GM12873 (cell line): ENCODE data around the gene CLIP2.
A peak's percentile ranks its signal among the peaks of the same experiment; 100 is the strongest.

Source experiments
- TF ChIP-seq, protein P1 (sequence below): IDR thresholded peaks from 2 replicates; pipeline ENCODE4 v1.5.1; 2012; ENCODE audit warnings: low read depth, mild to moderate bottlenecking, moderate library complexity, low read length, control low read depth; ENCODE audit not compliant: insufficient read depth; ENCODE audit errors: missing control alignments

Gene CLIP2

DNA sequence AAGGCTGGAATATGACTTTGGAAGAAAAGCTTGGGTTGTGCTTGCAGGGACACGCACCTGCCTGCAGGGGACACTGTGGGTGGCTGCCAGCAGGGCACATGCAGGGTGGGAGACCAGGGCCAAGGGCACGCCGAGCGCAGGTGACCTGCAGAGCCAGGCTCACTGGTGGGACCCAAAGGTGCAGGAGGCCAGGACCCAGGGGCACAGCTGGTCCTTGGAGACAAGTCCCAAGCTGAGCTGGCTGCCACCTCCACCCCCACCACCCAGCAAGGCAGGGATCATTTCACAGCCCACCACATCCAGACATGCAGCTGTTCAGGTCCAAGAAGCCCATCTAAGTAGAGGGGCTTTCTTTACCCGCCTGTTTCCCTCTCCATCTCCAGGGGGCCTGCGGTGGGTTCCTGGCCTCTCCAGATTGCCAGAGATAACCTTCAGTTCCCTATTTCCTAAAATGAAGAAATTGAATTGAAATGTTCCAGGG, 13.8 kb upstream of the CLIP2 start:
- TF ChIP-seq, protein P1, sequence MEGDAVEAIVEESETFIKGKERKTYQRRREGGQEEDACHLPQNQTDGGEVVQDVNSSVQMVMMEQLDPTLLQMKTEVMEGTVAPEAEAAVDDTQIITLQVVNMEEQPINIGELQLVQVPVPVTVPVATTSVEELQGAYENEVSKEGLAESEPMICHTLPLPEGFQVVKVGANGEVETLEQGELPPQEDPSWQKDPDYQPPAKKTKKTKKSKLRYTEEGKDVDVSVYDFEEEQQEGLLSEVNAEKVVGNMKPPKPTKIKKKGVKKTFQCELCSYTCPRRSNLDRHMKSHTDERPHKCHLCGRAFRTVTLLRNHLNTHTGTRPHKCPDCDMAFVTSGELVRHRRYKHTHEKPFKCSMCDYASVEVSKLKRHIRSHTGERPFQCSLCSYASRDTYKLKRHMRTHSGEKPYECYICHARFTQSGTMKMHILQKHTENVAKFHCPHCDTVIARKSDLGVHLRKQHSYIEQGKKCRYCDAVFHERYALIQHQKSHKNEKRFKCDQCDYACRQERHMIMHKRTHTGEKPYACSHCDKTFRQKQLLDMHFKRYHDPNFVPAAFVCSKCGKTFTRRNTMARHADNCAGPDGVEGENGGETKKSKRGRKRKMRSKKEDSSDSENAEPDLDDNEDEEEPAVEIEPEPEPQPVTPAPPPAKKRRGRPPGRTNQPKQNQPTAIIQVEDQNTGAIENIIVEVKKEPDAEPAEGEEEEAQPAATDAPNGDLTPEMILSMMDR, result peak; percentile 84

DNA sequence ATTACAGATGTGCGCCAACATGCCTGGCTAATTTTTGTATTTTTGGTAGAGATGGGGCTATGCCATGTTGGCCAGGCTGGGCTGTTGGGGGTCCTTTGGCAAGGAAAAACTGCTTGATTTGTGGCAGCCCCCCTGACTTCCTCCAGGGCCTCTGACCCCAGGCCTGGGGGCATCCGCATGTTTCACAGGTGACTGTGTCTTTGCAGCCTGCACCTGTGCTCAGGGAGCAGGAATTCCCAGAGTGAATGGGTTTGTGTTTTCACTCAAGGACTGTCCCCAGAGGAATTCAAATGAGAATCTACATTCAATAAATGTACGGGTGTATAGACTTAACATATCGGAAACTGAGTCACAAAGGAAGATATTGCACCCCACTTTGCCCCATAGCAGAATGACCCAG, 11.6 kb upstream of the CLIP2 start:
- TF ChIP-seq, protein P1, result no peak

DNA sequence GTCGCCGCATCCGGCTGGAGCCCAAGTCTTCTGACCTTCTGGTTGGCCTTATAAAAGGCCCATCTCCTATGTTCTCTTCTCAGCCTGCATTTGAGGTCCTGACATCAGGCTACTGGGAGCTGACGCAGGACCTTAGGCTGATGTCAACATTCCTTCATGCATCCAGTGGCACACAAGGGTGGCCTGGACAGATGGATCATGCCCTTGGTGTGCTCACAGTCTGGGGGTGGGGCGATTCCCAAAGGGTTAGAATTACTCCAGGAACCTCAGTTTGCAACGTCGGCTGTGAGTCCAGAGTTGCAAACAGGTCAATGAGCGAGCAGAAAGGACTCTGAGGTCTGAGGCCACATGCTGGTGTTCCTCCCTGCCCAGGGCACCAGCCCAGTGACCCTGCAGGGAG, 8.2 kb upstream of the CLIP2 start:
- TF ChIP-seq, protein P1, result no peak

DNA sequence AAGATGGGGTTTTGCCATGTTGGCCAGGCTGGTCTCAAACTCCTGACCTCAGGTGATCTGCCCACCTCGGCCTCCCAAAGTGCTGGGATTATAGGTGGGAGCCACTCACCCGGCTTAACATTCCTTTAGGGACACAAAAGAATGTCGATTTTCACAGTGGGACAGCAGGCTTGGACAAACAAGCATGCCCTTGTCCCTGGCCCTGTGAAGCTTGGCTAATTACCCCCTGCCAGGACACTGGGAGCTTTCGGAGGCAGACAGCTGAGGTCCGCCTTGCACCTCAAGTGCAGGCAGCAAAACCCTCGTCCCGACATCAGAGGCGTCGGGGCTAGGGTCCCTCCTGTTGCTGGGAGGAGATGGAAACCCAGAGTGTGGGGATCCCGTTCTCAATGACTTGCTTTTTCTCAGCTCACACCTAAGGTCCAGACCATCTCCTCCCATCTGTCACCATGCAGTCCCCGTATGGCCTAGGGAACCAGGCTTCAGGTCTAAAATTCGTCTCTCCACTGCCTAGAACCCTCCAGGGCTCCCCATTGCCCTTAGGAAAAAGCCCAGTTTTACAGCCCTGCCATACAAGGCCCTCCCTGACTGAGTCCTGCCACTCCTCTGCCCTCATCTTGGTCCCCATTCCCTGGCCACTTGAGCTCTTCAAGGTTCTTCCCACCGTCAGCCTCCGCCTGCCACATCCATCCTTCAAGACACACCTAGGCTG, 6.3 kb upstream of the CLIP2 start:
- TF ChIP-seq, protein P1, result no peak

DNA sequence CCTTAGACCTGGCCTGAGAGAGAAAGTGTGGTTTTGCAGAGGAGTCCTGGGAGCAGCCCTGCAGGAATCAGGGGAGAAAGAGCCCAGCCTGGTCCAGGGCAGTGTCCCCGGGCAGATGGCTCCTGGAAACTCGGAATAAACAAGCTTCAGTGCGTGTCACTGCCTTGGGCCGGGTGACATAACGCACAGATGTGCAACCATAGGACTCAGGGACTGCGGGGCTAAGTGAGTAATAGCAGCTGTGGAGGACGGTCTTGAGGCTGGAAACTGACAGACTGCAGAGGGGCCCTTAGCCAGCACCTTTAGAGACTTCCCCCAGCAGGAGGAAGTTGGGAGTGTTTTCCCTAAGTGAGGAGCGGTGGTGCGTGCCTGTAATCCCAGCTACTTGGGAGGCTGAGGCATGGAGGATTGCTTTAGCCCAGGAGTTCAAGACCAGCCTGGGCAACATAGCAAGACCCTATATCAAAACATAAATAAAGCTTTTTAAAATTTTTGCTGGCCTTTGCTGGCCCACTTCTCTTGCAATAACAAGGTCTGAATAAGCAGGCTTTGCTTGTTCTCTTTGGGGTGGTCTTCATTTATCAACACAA, 5.3 kb upstream of the CLIP2 start:
- TF ChIP-seq, protein P1, result no peak

DNA sequence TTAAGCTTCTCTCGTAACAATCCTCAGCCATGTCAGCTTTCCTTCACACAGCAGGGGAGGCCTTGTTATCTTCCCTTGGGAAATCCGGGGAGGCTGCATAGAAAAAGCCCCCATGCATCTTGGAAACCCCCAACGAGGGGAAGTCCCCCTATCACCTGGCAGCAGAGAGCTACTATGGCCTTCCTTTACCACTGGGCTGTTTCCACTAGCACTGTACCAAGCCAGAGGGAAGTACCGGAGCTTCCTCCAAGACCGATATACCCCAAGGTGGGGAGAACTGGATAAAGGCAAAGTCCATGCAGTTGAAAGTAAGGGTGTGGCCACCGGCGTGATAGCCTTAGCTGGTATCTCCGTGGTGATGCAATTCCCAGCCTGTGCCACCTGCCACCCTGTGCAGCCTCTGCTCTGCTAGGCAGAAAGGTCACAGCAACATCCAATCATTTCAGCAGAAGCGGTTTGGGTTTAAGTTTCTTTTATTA, 4.4 kb upstream of the CLIP2 start:
- TF ChIP-seq, protein P1, result no peak

DNA sequence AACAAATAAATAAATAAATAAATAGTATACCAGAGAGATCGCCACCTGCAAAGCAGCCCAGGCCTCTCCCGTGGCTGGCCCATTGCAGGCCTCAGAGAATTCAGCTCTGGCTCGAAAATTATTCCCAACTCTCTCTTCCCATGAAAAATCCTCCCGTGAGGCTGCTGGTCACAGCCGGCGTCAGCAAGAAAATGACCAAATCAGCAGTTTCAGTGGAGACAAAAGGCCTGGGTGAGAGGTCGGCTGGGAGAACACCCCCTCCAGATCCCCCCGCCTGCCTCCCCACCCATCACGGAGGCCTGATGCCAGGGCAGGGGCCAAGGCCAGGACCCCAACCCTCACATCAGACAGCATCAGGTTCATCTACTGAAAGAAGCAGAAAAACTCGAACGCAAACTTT, 3.1 kb upstream of the CLIP2 start:
- TF ChIP-seq, protein P1, result no peak
